ENCODE measurements around the gene FN1. TPM values are rescaled to one million over a fixed set of nuclear protein-coding genes. Genes with fewer than 3 reads are reported as not detected.

The FN1 gene
- total and polyA plus RNA-seq, 2 donors (not counting 1 experiment from before 2014, with no cell fraction given), result 3,629 to 5,906 TPM

- no peaks in the 10 kb centered on the region for H3K4me1 ChIP-seq (ENCODE audit: control insufficient read depth, extremely low read depth, insufficient read depth, low read length)
- no peak overlapping the region for H3K4me2 ChIP-seq (ENCODE audit: extremely low read depth, insufficient read depth, low read length)
- H3K36me3 ChIP-seq (ENCODE audit: control insufficient read depth, insufficient read depth, low read length), result peaks cover 47% of the 10 kb centered on the region
- H3K9me3 ChIP-seq (ENCODE audit: control insufficient read depth, insufficient read depth, low read depth, low read length), result no peaks in the 10 kb centered on the region
- DNase-seq (ENCODE audit: low read depth in 2 of 2), result no peak
- no peak overlapping the region for H3K9ac ChIP-seq (ENCODE audit: insufficient read depth, low read length)
- TF ChIP-seq CTCF (conservative IDR thresholded peaks at IDR 0.05 in 1 of 2, IDR thresholded peaks at IDR 0.05 in 1 of 2; ENCODE audit: low read depth in 1 of 2, low read length in 2 of 2) (no peak), EZH2 (IDR thresholded peaks at IDR 0.05; ENCODE audit: low read length, missing control alignments) (no peak)
- no peak overlapping the region for H2AFZ ChIP-seq (ENCODE audit: low read length)
- H3K27me3 ChIP-seq (ENCODE audit: control insufficient read depth, insufficient read depth, low read length), result no peaks in the 10 kb centered on the region
- H3K79me2 ChIP-seq (ENCODE audit: control insufficient read depth, insufficient read depth, low read length), result peaks cover 11% of the 10 kb centered on the region
- no peaks in the 10 kb centered on the region for H4K20me1 ChIP-seq (ENCODE audit: control insufficient read depth, extremely low read depth, insufficient read depth, low read length)
- no peak overlapping the region for H3K27ac ChIP-seq (ENCODE audit: insufficient read depth, low read length)
- H3K4me3 ChIP-seq (replicated peaks in 1 of 4; ENCODE audit: control extremely low read depth in 1 of 4, insufficient read depth in 1 of 4, low read depth in 3 of 4, low read length in 4 of 4), result no peak overlapping the region
Measured at GRCh38 chr2:215391531-215391930, 44.3 kb downstream of the FN1 start.

- peaks cover 46% of the 10 kb centered on the region for H3K36me3 ChIP-seq (ENCODE audit: control insufficient read depth, insufficient read depth, low read length)
- H3K4me2 ChIP-seq (ENCODE audit: extremely low read depth, insufficient read depth, low read length), result no peak overlapping the region
- no peaks in the 10 kb centered on the region for H4K20me1 ChIP-seq (ENCODE audit: control insufficient read depth, extremely low read depth, insufficient read depth, low read length)
- no peak overlapping the region for H3K4me3 ChIP-seq (replicated peaks in 1 of 4; ENCODE audit: control extremely low read depth in 1 of 4, insufficient read depth in 1 of 4, low read depth in 3 of 4, low read length in 4 of 4)
- TF ChIP-seq EZH2 (IDR thresholded peaks at IDR 0.05; ENCODE audit: low read length, missing control alignments), result no peak
- TF ChIP-seq CTCF (conservative IDR thresholded peaks at IDR 0.05 in 1 of 2, IDR thresholded peaks at IDR 0.05 in 1 of 2; ENCODE audit: low read depth in 1 of 2, low read length in 2 of 2), result no peak
- H3K9ac ChIP-seq (ENCODE audit: insufficient read depth, low read length), result no peak overlapping the region
- no peak overlapping the region for H3K27ac ChIP-seq (ENCODE audit: insufficient read depth, low read length)
- no peak overlapping the region for H2AFZ ChIP-seq (ENCODE audit: low read length)
- DNase-seq (ENCODE audit: low read depth in 2 of 2), result no peak
- no peaks in the 10 kb centered on the region for H3K27me3 ChIP-seq (ENCODE audit: control insufficient read depth, insufficient read depth, low read length)
- H3K79me2 ChIP-seq (ENCODE audit: control insufficient read depth, insufficient read depth, low read length), result peaks cover 11% of the 10 kb centered on the region
- no peaks in the 10 kb centered on the region for H3K4me1 ChIP-seq (ENCODE audit: control insufficient read depth, extremely low read depth, insufficient read depth, low read length)
- H3K9me3 ChIP-seq (ENCODE audit: control insufficient read depth, insufficient read depth, low read depth, low read length), result no peaks in the 10 kb centered on the region
Measured at GRCh38 chr2:215390550-215390913, 45.3 kb downstream of the FN1 start.

- H3K9ac ChIP-seq (ENCODE audit: insufficient read depth, low read length), result no peak overlapping the region
- H4K20me1 ChIP-seq (ENCODE audit: control insufficient read depth, extremely low read depth, insufficient read depth, low read length), result no peaks in the 10 kb centered on the region
- no peak for DNase-seq (ENCODE audit: low read depth in 2 of 2)
- no peak overlapping the region for H3K4me3 ChIP-seq (replicated peaks in 1 of 4; ENCODE audit: control extremely low read depth in 1 of 4, insufficient read depth in 1 of 4, low read depth in 3 of 4, low read length in 4 of 4)
- H3K4me2 ChIP-seq (ENCODE audit: extremely low read depth, insufficient read depth, low read length), result no peak overlapping the region
- TF ChIP-seq CTCF (conservative IDR thresholded peaks at IDR 0.05 in 1 of 2, IDR thresholded peaks at IDR 0.05 in 1 of 2; ENCODE audit: low read depth in 1 of 2, low read length in 2 of 2) (no peak), EZH2 (IDR thresholded peaks at IDR 0.05; ENCODE audit: low read length, missing control alignments) (no peak)
- H2AFZ ChIP-seq (ENCODE audit: low read length), result no peak overlapping the region
- H3K36me3 ChIP-seq (ENCODE audit: control insufficient read depth, insufficient read depth, low read length), result peaks cover 42% of the 10 kb centered on the region
- no peaks in the 10 kb centered on the region for H3K4me1 ChIP-seq (ENCODE audit: control insufficient read depth, extremely low read depth, insufficient read depth, low read length)
- no peak overlapping the region for H3K27ac ChIP-seq (ENCODE audit: insufficient read depth, low read length)
- H3K9me3 ChIP-seq (ENCODE audit: control insufficient read depth, insufficient read depth, low read depth, low read length), result no peaks in the 10 kb centered on the region
- H3K27me3 ChIP-seq (ENCODE audit: control insufficient read depth, insufficient read depth, low read length), result no peaks in the 10 kb centered on the region
- H3K79me2 ChIP-seq (ENCODE audit: control insufficient read depth, insufficient read depth, low read length), result peaks cover 6% of the 10 kb centered on the region
Measured at GRCh38 chr2:215388002-215388728, 47.7 kb downstream of the FN1 start.
